ENCODE data around the gene ZDHHC14. TPM values are rescaled to one million over a fixed set of nuclear protein-coding genes. Genes with fewer than 3 reads are reported as not detected.

The ZDHHC14 gene
- total RNA-seq, 2 experiments from 2014 or later, result 2.9 to 3.5 TPM

GRCh38 chr6:157597461-157598312 lies 216.7 kb downstream of the ZDHHC14 start:
- DNase-seq, result peak; percentile 22
- Mint-ChIP-seq H3K27me3 (no peaks in the 10 kb centered on the region), H3K27ac (no peak overlapping the region), H3K4me3 (no peak overlapping the region), H3K4me1 (no peaks in the 10 kb centered on the region), H3K9me3 (no peaks in the 10 kb centered on the region), H3K36me3 (no peaks in the 10 kb centered on the region)

DNA sequence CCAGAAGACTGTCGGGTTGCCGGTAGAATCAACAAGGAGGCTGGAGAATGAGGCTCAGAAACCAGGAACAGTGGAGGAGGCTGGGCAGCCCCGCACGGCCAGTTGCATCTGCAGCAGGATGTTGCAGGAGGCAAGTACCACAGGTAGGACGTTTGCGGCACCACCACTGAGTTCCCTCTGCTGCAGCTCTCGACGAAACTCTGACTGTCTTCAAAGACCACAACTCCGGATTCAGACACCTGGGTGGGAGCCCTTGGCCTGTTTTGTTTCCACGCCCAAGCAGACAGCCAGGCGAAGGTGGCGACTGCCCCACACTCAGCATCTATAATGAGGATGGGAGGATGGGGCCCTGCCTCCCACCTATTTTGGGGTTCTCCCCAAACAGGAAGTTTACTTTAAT lies 218.2 kb downstream of the ZDHHC14 start:
- DNase-seq, result no peak
- Mint-ChIP-seq H3K27me3 (no peaks in the 10 kb centered on the region), H3K9me3 (no peaks in the 10 kb centered on the region), H3K36me3 (no peaks in the 10 kb centered on the region), H3K4me3 (no peak overlapping the region), H3K27ac (no peak overlapping the region), H3K4me1 (no peaks in the 10 kb centered on the region)

GRCh38 chr6:157600807-157601206 lies 219.8 kb downstream of the ZDHHC14 start:
- no peaks in the 10 kb centered on the region for H3K27me3 Mint-ChIP-seq
- no peak overlapping the region for H3K4me3 Mint-ChIP-seq

DNA sequence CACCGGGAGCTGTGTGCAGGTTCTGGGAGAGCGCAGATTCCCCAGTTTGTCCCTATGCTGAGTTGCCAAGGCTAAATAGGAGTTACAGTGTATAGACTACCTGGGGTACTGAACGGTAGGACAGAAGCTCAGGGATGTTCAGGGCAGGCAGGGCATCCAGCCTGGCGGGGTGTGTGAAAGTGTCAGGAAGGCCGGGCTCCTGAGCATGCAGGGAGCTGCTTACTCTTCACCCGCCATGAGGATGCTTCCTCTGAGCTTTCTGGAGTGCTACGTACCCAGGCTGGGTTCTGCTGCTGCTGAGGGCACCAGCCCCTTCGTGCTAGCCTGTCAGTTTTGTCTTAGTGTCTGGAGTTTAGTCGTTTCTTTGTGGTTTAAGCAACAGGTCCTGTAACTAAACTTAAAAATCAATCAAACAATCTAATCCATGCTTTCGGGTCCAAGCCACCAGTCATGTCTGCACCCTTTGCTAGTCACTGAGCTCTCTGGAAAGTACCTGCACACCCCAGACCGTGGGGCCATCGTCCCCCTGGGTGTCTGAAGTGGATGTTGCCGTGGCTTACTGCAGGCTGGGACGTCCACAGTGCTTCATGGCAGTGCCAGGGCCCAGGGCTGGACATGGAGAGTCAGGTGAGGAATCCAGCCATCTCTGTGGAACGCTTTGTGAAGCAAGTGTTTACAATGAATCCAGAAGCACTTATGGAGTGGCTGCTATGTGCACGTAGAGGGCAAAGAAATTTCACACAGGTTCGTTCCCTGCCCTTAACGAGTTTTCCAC lies 221.7 kb downstream of the ZDHHC14 start:
- no peak overlapping the region for H3K27ac Mint-ChIP-seq
- DNase-seq, result no peak

More at GRCh38 chr6:157600807-157601206, 219.8 kb downstream of the ZDHHC14 start:
- no peak overlapping the region for H3K27ac Mint-ChIP-seq
- DNase-seq, result no peak
- no peaks in the 10 kb centered on the region for H3K9me3 Mint-ChIP-seq
- no peaks in the 10 kb centered on the region for H3K4me1 Mint-ChIP-seq
- H3K36me3 Mint-ChIP-seq, result no peaks in the 10 kb centered on the region

GRCh38 chr6:157603314-157603940 lies 222.4 kb downstream of the ZDHHC14 start:
- no peak overlapping the region for H3K4me3 Mint-ChIP-seq
- no peaks in the 10 kb centered on the region for H3K9me3 Mint-ChIP-seq
- DNase-seq, result no peak
- no peaks in the 10 kb centered on the region for H3K27me3 Mint-ChIP-seq
- no peak overlapping the region for H3K27ac Mint-ChIP-seq
- H3K4me1 Mint-ChIP-seq, result no peaks in the 10 kb centered on the region
- no peaks in the 10 kb centered on the region for H3K36me3 Mint-ChIP-seq

More for the DNA sequence above, 221.7 kb downstream of the ZDHHC14 start:
- Mint-ChIP-seq H3K36me3 (no peaks in the 10 kb centered on the region), H3K4me3 (no peak overlapping the region), H3K4me1 (no peaks in the 10 kb centered on the region), H3K27me3 (no peaks in the 10 kb centered on the region), H3K9me3 (no peaks in the 10 kb centered on the region)

GRCh38 chr6:157603971-157604370 lies 223.0 kb downstream of the ZDHHC14 start:
- Mint-ChIP-seq H3K4me3 (no peak overlapping the region), H3K27ac (no peak overlapping the region), H3K27me3 (no peaks in the 10 kb centered on the region), H3K36me3 (no peaks in the 10 kb centered on the region), H3K4me1 (no peaks in the 10 kb centered on the region), H3K9me3 (no peaks in the 10 kb centered on the region)
- DNase-seq, result no peak

DNA sequence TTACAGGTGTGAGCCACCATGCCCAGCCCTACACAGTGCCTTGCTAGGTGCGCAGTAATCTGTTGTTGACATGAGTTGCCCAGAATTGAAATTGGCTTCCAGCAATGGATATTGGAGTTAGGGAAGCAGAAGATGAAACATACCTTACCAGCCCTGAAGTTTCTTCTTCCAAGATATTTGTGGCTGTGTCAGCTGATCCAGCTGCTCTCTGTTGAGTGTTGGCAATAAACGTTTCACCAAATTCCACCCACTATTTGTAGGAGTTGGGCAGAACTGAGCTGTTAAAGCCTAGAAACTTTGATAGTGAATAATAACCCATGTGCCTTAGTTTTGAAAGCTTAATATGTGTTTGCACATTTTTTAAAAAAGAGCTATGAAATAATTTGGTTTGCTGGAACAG lies 223.8 kb downstream of the ZDHHC14 start:
- H3K27ac Mint-ChIP-seq, result no peak overlapping the region
- no peaks in the 10 kb centered on the region for H3K27me3 Mint-ChIP-seq
- no peaks in the 10 kb centered on the region for H3K4me1 Mint-ChIP-seq
- DNase-seq, result no peak
- no peaks in the 10 kb centered on the region for H3K36me3 Mint-ChIP-seq
- H3K4me3 Mint-ChIP-seq, result no peak overlapping the region
- H3K9me3 Mint-ChIP-seq, result no peaks in the 10 kb centered on the region

DNA sequence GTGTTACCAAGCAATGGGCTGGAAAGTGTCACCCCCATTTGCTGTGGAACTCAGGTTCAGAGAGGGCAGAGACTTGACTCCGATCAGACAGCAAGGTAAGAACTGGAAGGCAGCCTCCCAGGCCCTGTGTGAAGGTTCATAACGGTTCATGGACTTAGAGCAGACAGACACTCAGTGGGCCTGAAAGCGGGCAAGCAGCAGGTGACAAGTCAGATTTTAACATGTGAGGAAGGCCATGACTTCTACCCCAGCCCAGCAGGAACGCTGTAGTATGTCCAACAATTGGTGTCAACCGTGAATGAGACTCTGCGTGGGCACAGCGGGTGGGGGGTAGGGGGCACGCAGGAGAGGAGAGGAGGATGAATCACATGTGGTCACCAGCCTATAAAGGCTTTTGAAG lies 224.5 kb downstream of the ZDHHC14 start:
- Mint-ChIP-seq H3K36me3 (no peaks in the 10 kb centered on the region), H3K9me3 (no peaks in the 10 kb centered on the region), H3K4me3 (no peak overlapping the region), H3K27ac (no peak overlapping the region), H3K27me3 (no peaks in the 10 kb centered on the region), H3K4me1 (no peaks in the 10 kb centered on the region)
- no peak for DNase-seq

DNA sequence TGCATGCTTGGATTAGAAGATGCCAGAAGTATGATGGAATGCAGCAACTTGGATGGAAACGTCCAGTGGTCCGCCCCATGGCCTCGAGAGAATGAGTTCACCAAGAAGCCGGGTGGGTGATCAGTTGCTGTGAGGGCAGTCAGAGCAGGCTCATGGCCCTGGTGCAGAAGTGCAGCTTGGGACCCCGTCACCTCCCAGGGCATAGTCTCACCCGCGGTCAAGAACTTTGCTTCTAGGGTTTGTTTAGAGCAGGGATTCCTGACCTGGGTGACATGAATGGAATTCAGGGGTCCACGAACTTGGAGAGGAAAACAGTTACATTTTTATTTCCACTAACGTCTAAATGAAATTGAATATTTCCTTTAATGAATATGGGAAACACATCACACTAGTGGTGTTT lies 225.5 kb downstream of the ZDHHC14 start:
- no peak overlapping the region for H3K4me3 Mint-ChIP-seq
- no peaks in the 10 kb centered on the region for H3K4me1 Mint-ChIP-seq
- no peak for DNase-seq
- H3K36me3 Mint-ChIP-seq, result no peaks in the 10 kb centered on the region
- no peak overlapping the region for H3K27ac Mint-ChIP-seq
- no peaks in the 10 kb centered on the region for H3K9me3 Mint-ChIP-seq
- no peaks in the 10 kb centered on the region for H3K27me3 Mint-ChIP-seq

GRCh38 chr6:157607317-157608109 lies 226.5 kb downstream of the ZDHHC14 start:
- no peaks in the 10 kb centered on the region for H3K27me3 Mint-ChIP-seq
- no peak overlapping the region for H3K27ac Mint-ChIP-seq
- H3K9me3 Mint-ChIP-seq, result no peaks in the 10 kb centered on the region
- DNase-seq, result no peak
- H3K4me1 Mint-ChIP-seq, result no peaks in the 10 kb centered on the region
- H3K4me3 Mint-ChIP-seq, result no peak overlapping the region
- H3K36me3 Mint-ChIP-seq, result no peaks in the 10 kb centered on the region

GRCh38 chr6:157608221-157609075 lies 227.5 kb downstream of the ZDHHC14 start:
- no peak for DNase-seq
- Mint-ChIP-seq H3K36me3 (no peaks in the 10 kb centered on the region), H3K4me3 (no peak overlapping the region), H3K4me1 (no peaks in the 10 kb centered on the region), H3K9me3 (no peaks in the 10 kb centered on the region), H3K27me3 (no peaks in the 10 kb centered on the region), H3K27ac (no peak overlapping the region)

- Mint-ChIP-seq H3K9me3 (no peaks in the 10 kb centered on the region), H3K36me3 (no peaks in the 10 kb centered on the region), H3K4me3 (no peak overlapping the region), H3K27ac (no peak overlapping the region), H3K4me1 (no peaks in the 10 kb centered on the region), H3K27me3 (no peaks in the 10 kb centered on the region)
- DNase-seq, result no peak
Observed at GRCh38 chr6:157609117-157609516, 228.1 kb downstream of the ZDHHC14 start.

GRCh38 chr6:157609556-157609955 lies 228.6 kb downstream of the ZDHHC14 start:
- Mint-ChIP-seq H3K36me3 (no peaks in the 10 kb centered on the region), H3K9me3 (no peaks in the 10 kb centered on the region), H3K4me1 (no peaks in the 10 kb centered on the region), H3K4me3 (no peak overlapping the region), H3K27ac (no peak overlapping the region), H3K27me3 (no peaks in the 10 kb centered on the region)
- no peak for DNase-seq

DNA sequence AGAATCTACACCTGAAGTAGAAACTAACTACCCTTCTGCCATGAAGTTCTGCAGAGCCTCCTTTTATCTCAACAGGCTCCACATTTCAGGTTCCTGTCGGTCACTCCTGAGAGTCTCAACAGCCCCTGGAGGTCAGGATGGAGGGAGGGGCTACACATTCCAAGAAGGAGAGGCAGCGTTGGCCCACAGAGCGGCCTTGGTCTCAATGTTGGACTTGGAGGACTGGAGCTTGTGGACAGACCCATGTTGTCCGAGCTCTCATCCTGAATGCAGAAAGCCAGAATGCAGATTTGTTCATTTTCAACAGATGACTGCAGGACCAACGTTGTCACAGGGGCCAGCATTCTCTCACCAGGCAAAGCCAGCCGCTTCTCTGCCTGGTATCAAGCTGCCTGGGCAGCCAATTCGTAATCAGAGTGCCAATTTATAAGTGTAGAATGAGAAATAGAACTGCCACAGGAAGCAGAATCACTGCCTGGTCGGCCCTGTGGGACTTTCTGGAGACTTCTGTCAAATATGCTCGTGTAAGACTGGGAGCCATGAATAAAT lies 229.5 kb downstream of the ZDHHC14 start:
- no peak overlapping the region for H3K4me3 Mint-ChIP-seq
- H3K27me3 Mint-ChIP-seq, result no peaks in the 10 kb centered on the region
- peaks cover under 1% of the 10 kb centered on the region for H3K4me1 Mint-ChIP-seq
- no peaks in the 10 kb centered on the region for H3K9me3 Mint-ChIP-seq
- DNase-seq, result no peak
- no peaks in the 10 kb centered on the region for H3K36me3 Mint-ChIP-seq
- H3K27ac Mint-ChIP-seq, result no peak overlapping the region

Measured in activated naive CD8-positive, alpha-beta T cell treated with anti-CD3 and anti-CD28 coated beads for 36 hours (primary cell).